K562 (cell line): ENCODE measurements around the gene ZNF556. TPM values are rescaled to one million over a fixed set of nuclear protein-coding genes. Genes with fewer than 3 reads are reported as not detected.

Experiments used
- ARID2 ChIP-seq: fragments of 450-650 bp; IDR thresholded peaks from 2 replicates; pipeline ENCODE4 v1.6.1; 2017; ENCODE audit warnings: antibody characterized with exemption, mild to moderate bottlenecking
- BHLHE40 ChIP-seq: IDR thresholded peaks from 2 replicates; pipeline ENCODE4 v1.6.1; 2011; ENCODE audit warnings: low read length, improper control_type of control experiment
- C11orf30 ChIP-seq: fragments of 450-650 bp; IDR thresholded peaks from 2 replicates; pipeline ENCODE4 v1.6.1; 2016; ENCODE audit warnings: low read depth, mild to moderate bottlenecking
- CBX5 ChIP-seq: IDR thresholded peaks from 2 replicates; pipeline ENCODE4 v1.6.1; 2014; ENCODE audit warnings: low read depth, borderline replicate concordance
- FOXK1 ChIP-seq: sonication (generic); formaldehyde crosslinking; IDR thresholded peaks from 2 replicates; pipeline ENCODE4 v1.8.0; 2022; ENCODE audit warnings: missing genetic modification reagents, mild to moderate bottlenecking, borderline replicate concordance
- GMEB1 ChIP-seq: fragments of 250-450 bp; sonication (Bioruptor Pico); IDR thresholded peaks from 2 replicates; pipeline ENCODE4 v1.4.0; 2020; ENCODE audit warnings: mild to moderate bottlenecking
- HIVEP1 ChIP-seq: fragments of 250-450 bp; sonication (Bioruptor Pico); IDR thresholded peaks from 2 replicates; pipeline ENCODE4 v1.4.0; 2020; ENCODE audit warnings: mild to moderate bottlenecking
- JUN ChIP-seq, 2 experiments: sonication (generic) in 1 of 2; formaldehyde crosslinking in 1 of 2; IDR thresholded peaks; 2 replicates each; pipeline versions ENCODE4 v1.6.1 to v1.8.0; 2012 to 2022; ENCODE audit warnings: borderline replicate concordance in 2 of 2, mild to moderate bottlenecking in 2 of 2, improper control_type of control experiment in 1 of 2, low read depth in 1 of 2, low read length in 1 of 2, missing genetic modification reagents in 1 of 2
- KDM1A ChIP-seq, 2 experiments: fragments of 450-650 bp; IDR thresholded peaks; 2 replicates each; pipeline ENCODE4 v1.6.1; 2016; ENCODE audit warnings: mild to moderate bottlenecking in 2 of 2
- KLF16 ChIP-seq: IDR thresholded peaks from 2 replicates; pipeline ENCODE4 v1.6.1; 2016; ENCODE audit warnings: antibody characterized with exemption
- MTF1 ChIP-seq: fragments of 250-450 bp; sonication (Bioruptor Pico); IDR thresholded peaks from 2 replicates; pipeline ENCODE4 v1.9.0; 2021; ENCODE audit warnings: moderate library complexity, mild to moderate bottlenecking, inconsistent platforms, borderline replicate concordance
- NFRKB ChIP-seq: fragments of 450-650 bp; IDR thresholded peaks from 2 replicates; pipeline ENCODE4 v1.6.1; 2016; ENCODE audit warnings: low read depth
- POU5F1 ChIP-seq: fragments of 150-350 bp; IDR thresholded peaks from 2 replicates; pipeline ENCODE4 v1.6.1; 2014; ENCODE audit warnings: borderline replicate concordance, low read length, low read depth, mild to moderate bottlenecking; ENCODE audit not compliant: partially characterized antibody
- PTBP1 ChIP-seq: fragments of 200-400 bp; formaldehyde crosslinking; IDR thresholded peaks from 2 replicates; pipeline ENCODE4 v1.6.1; 2017; ENCODE audit warnings: low read depth, low read length
- RBM25 ChIP-seq: fragments of 200-400 bp; formaldehyde crosslinking; IDR thresholded peaks from 2 replicates; pipeline ENCODE4 v1.6.1; 2018; ENCODE audit warnings: low read length, low read depth, moderate library complexity; ENCODE audit not compliant: severe bottlenecking
- RCOR1 ChIP-seq, 2 experiments: IDR thresholded peaks; 2 replicates each; pipeline ENCODE4 v1.6.1; 2012; ENCODE audit warnings: low read depth in 2 of 2, low read length in 2 of 2, borderline replicate concordance in 1 of 2, improper control_type of control experiment in 1 of 2
- RREB1 ChIP-seq: fragments of 250-450 bp; sonication (Bioruptor Pico); IDR thresholded peaks from 2 replicates; pipeline ENCODE4 v1.4.0; 2020
- SAP30 ChIP-seq: fragments of 200-600 bp; sonication (generic); IDR thresholded peaks from 2 replicates; pipeline ENCODE4 v1.6.1; 2012; ENCODE audit warnings: borderline replicate concordance, low read depth, mild to moderate bottlenecking, moderate library complexity, low read length, control low read depth, inconsistent platforms; ENCODE audit not compliant: insufficient read depth, poor library complexity, severe bottlenecking
- ZNF324 ChIP-seq: fragments of 250-450 bp; sonication (Bioruptor Pico); IDR thresholded peaks from 2 replicates; pipeline ENCODE4 v1.4.0; 2020; ENCODE audit warnings: mild to moderate bottlenecking
- ZNF668 ChIP-seq: fragments of 250-450 bp; sonication (Bioruptor Pico); IDR thresholded peaks from 2 replicates; pipeline ENCODE4 v1.8.0; 2022; ENCODE audit warnings: mild to moderate bottlenecking, inconsistent platforms
- polyA plus RNA-seq, 8 experiments: library from polyadenylated mRNA; depleted of rRNA in 4 of 8; stranded (reverse) in 5 of 8; unstranded in 3 of 8; fragments of >200 nt; fragmentation: Nextera tagmentation in 2 of 8; fragmentation: Illumina TruSeq in 1 of 8; extraction: Ambion mirVana in 2 of 8; extraction: Trizol in 1 of 8; gene quantifications; 2 replicates each; pipeline versions ENCODE4 v1.2.1 to v1.2.3, GENCODE V29; 2011 to 2014; ENCODE audit warnings: inconsistent platforms in 1 of 8, missing spikeins in 1 of 8
- total RNA-seq, 7 experiments: library from RNA; depleted of rRNA in 6 of 7; stranded (reverse); fragments of >200 nt in 6 of 7; fragmentation: Illumina TruSeq in 2 of 7; extraction: Trizol in 2 of 7; gene quantifications; 2 replicates each; pipeline versions ENCODE4 v1.2.1 to v1.2.3, GENCODE V29; 2011 to 2021; ENCODE audit warnings: low replicate concordance in 1 of 7
- TF ChIP-seq, protein P1 (sequence below): fragments of 250-450 bp; sonication (Bioruptor Pico); IDR thresholded peaks from 2 replicates; pipeline ENCODE4 v1.8.0; 2022; ENCODE audit warnings: moderate library complexity, mild to moderate bottlenecking, inconsistent platforms

The ZNF556 gene
- total and polyA plus RNA-seq, 9 of the 15 experiments (the other 6 are each of a cell fraction or from before 2014, with no cell fraction given): 0.01 to 0.36 (median 0.10) TPM; not detected in 1

GRCh38 chr19:2883686-2884439 lies 16.7 kb downstream of the ZNF556 start (continued):
- no peak for TF ChIP-seq RREB1 (CRISPR knock-in tag)
- TF ChIP-seq ZNF668 (CRISPR knock-in tag): no peak
- TF ChIP-seq NFRKB: no peak
- TF ChIP-seq SAP30: no peak
- no peak for TF ChIP-seq GMEB1 (CRISPR knock-in tag)
- TF ChIP-seq KDM1A (IDR thresholded peaks at IDR 0.05): peak; percentile 77 to 83
- TF ChIP-seq RBM25: peak; percentile 66
- TF ChIP-seq, protein P1, sequence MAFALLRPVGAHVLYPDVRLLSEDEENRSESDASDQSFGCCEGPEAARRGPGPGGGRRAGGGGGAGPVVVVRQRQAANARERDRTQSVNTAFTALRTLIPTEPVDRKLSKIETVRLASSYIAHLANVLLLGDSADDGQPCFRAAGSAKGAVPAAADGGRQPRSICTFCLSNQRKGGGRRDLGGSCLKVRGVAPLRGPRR (CRISPR knock-in tag): no peak
- no peak for TF ChIP-seq ARID2
- TF ChIP-seq BHLHE40: no peak
- no peak for TF ChIP-seq JUN (IDR thresholded peaks at IDR 0.05; ENCODE audit: borderline replicate concordance, low read depth, low read length)
- no peak for TF ChIP-seq JUN (CRISPR knock-in tag; IDR thresholded peaks at IDR 0.05; ENCODE audit: borderline replicate concordance)
- no peak for TF ChIP-seq MTF1
- no peak for TF ChIP-seq PTBP1
- TF ChIP-seq HIVEP1: no peak
- no peak for TF ChIP-seq FOXK1 (CRISPR knock-in tag)
- peak; percentile 53 for TF ChIP-seq KLF16
- TF ChIP-seq ZNF324: no peak
- no peak for TF ChIP-seq POU5F1
- no peak for TF ChIP-seq C11orf30
- peak in 1 of 2 experiments; percentile 79; a peak in 3 of 4 replicates for TF ChIP-seq RCOR1 (IDR thresholded peaks at IDR 0.05; ENCODE audit: borderline replicate concordance in 1 of 2, low read depth in 2 of 2, low read length in 2 of 2)
- TF ChIP-seq CBX5: no peak
